Measurements from ENCODE around the gene SV2C.

DNA sequence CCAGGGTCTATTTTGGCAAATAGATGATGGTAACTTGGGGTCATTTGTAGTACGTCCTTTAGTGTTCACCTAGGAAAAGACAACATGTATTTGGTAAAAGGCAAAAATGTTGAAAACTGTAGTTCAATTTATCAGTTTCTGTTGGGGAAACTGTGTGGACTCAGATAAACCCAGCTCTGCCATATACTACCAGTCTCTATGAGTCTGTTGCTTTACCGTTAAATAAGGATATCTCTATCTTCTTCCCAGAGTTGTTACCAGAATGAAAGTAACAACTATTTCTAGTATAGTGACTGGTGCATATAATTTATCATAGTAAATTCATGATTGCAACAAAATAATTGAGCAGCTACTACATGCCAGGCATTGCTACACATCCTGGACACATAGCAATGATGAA is 316.1 kb downstream of the SV2C start:
- no peak for TF ChIP-seq CTCF (IDR thresholded peaks at IDR 0.05)
- TF ChIP-seq POLR2A (IDR thresholded peaks at IDR 0.05) = no peak

Data from testis (tissue), 2 donors.